Measurements from ENCODE around the gene MAP6.
"Not testable (repeated sequence)": the region's sequence is repeated elsewhere in the genome, so short reads cannot be mapped to it uniquely, and the experiment has no call there.

Gene MAP6

GRCh38 chr11:75598900-75599299, 69.9 kb downstream of the MAP6 start:
- DNase-seq (ENCODE audit: low read depth) = no peak
- no peak overlapping the region for H3K4me3 ChIP-seq (ENCODE audit: low read depth, low read length)

DNA sequence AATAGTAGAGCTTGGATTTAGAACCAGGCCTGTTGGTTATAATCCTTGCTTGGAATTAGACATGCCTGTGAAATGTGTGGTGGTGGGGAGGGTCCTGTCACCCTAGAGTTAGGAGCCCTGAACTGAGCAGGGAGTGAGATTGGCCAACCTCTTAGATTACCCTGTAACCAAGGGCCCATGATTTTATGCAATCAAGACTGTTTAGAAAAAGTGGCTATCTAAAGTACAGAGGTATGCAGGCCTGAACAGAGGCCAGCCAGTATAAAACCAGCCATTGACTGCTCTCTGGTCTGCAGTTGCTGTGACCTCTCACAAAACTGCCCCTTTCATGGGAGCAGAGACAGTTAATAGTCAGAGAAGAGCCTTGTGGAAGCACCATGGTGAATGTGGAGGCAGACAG, 70.6 kb downstream of the MAP6 start:
- no peak for DNase-seq (ENCODE audit: low read depth)
- no peak overlapping the region for H3K4me3 ChIP-seq (ENCODE audit: low read depth, low read length)

- DNase-seq (ENCODE audit: low read depth) = no peak
- H3K4me3 ChIP-seq (ENCODE audit: low read depth, low read length) = no peak overlapping the region
These were observed 71.2 kb downstream of the MAP6 start for GRCh38 chr11:75597636-75598035.

GRCh38 chr11:75596914-75597313, 71.9 kb downstream of the MAP6 start:
- H3K4me3 ChIP-seq (ENCODE audit: low read depth, low read length) = no peak overlapping the region

GRCh38 chr11:75595429-75595828, 73.4 kb downstream of the MAP6 start:
- DNase-seq (ENCODE audit: low read depth) = no peak
- H3K4me3 ChIP-seq (ENCODE audit: low read depth, low read length) = no peak overlapping the region

More at GRCh38 chr11:75596914-75597313, 71.9 kb downstream of the MAP6 start:
- no peak for DNase-seq (ENCODE audit: low read depth)

- H3K4me3 ChIP-seq (ENCODE audit: low read depth, low read length) = no peak overlapping the region
- DNase-seq (ENCODE audit: low read depth) = no peak
These were observed 74.6 kb downstream of the MAP6 start for GRCh38 chr11:75594211-75594610.

- no peak overlapping the region for H3K4me3 ChIP-seq (ENCODE audit: low read depth, low read length)
- DNase-seq (ENCODE audit: low read depth) = no peak
These were observed 75.4 kb downstream of the MAP6 start for GRCh38 chr11:75593286-75593915.

GRCh38 chr11:75592715-75593114, 76.1 kb downstream of the MAP6 start:
- DNase-seq (ENCODE audit: low read depth) = no peak
- H3K4me3 ChIP-seq (ENCODE audit: low read depth, low read length) = no peak overlapping the region

DNA sequence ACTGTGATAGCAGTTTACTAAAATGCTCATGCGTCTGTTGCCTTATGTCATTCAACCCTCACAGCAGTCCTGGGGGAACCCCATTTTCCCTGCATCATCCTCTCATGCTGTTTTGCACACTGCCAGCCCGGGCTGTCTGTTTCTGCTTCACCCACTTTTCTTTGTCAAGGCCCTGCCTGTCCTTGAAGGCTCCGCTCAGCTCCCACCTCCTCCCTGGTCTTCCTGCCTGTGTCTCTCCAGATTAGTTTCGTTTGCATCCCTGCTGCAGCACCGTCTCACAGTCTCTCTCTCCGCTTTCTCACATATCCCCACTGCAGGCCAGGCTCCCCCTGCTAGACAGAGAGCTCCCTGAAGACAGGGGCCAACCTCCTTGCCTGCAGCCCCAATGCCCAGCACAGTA, 76.9 kb downstream of the MAP6 start:
- no peak overlapping the region for H3K4me3 ChIP-seq (ENCODE audit: low read depth, low read length)
- no peak for DNase-seq (ENCODE audit: low read depth)

DNA sequence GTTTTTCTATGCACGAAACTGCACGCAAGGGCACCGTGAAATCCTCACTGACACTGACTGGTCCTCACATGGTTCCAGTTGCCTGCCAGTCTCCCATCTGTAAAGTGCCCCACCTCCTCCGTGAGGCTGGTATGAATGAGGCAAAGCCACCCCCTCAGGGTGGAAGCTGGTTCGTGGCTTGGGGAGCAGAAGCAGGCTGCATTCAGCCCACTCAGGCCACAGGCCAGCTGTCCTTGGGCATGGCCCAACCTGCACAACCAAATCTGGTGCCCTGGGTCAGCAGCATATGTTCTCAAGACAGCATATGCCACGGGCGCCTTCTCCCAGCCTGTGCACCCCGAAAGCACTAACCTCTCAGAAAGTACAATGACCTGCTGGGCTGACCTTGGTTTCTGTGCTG, 77.5 kb downstream of the MAP6 start:
- DNase-seq (ENCODE audit: low read depth) = no peak
- H3K4me3 ChIP-seq (ENCODE audit: low read depth, low read length) = no peak overlapping the region

- DNase-seq (ENCODE audit: low read depth) = no peak
- no peak overlapping the region for H3K4me3 ChIP-seq (ENCODE audit: low read depth, low read length)
These were observed 78.9 kb downstream of the MAP6 start for GRCh38 chr11:75589933-75590332.

DNA sequence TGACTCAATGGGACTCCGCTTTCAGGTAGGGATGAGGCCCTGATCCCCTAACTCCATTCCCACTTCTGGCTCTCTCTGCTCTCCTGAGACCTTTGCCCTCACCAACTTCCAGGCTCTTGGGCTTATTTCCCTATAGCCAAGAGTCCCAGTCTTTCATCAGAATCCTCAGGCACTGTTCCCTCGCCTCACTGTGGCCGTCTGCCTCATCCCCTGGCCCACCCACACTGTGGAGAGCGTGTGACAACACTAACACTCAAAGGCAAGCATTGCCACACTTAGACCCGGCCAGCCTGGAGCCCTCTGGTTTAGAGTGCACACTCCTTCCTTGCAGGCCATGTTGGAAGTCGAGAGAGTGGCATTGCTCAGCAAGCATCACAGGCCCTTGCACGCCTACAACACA, 79.8 kb downstream of the MAP6 start:
- H3K4me3 ChIP-seq (ENCODE audit: low read depth, low read length) = no peak overlapping the region
- DNase-seq (ENCODE audit: low read depth) = no peak

DNA sequence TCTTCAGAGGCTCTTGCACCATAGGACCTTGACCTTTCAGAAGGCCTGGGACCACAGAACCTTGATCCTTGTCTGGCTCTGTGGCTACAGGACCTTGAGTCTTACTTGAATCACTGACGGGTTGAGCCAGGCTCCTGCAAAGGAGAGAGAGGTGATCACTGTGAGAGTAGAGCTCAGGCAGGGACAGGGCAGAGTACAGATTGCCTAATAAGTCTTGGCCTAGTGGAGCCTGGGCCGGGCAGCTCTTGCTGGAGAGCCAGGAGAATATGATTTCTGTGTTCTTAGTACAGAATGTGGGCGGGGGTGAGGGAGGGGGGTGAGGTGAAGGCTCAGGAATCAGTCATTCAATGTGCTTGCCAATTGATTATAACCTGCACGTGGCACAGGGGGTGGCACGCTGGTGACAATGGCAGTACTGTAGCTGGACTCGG, 80.8 kb downstream of the MAP6 start:
- H3K4me3 ChIP-seq (ENCODE audit: low read depth, low read length) = no peak overlapping the region
- DNase-seq (ENCODE audit: low read depth) = no peak

GRCh38 chr11:75586395-75586794, 82.4 kb downstream of the MAP6 start:
- DNase-seq (ENCODE audit: low read depth) = no peak
- no peak overlapping the region for H3K4me3 ChIP-seq (ENCODE audit: low read depth, low read length)

DNA sequence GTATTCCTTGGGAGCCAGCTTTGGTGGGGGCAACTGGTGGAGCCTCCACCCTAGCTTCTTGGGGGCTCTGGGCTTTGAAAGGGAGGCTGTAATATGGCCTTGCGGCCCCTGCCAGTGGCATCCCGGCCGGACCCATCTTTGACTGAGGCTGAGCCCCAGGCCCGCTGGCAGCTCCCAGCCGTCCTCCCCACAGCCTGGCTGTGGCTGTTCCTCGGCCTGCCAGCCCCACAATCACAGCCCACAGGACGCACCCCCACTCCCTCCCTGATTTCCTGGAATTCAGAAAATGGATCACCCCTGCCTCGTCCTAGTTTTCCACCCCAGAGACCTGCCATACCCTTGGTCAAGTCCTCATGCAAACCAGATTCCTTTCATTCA, 83.6 kb downstream of the MAP6 start:
- no peak overlapping the region for H3K4me3 ChIP-seq (ENCODE audit: low read depth, low read length)
- DNase-seq (ENCODE audit: low read depth) = no peak

DNA sequence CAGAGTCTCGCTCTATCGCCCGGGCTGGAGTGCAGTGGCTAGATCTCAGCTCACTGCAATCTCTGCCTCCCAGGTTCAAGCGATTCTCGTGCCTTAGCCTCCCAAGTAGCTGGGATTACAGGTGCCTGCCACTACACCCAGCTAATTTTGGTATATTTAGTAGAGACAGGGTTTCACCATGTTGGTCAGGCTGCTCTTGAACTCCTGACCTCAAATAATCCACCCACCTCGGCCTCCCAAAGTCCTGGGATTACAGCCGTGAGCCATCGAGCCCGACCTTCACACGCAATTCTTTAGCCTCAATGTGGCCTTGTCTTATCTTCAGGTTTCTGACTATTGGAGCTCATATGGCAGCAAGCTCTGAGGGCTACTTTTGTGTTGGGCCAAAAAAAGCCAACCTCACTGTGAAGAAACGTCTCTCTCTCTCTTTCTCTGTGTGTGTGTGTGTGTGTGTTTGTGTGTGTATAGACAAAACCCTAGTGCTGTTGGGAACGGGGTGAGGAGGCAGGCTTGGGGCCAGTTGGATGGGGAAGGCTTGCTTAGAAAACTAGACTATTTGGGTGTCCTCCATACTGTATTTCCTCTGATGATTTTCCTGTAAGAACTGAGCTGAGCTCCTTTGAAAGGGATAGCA, 84.1 kb downstream of the MAP6 start:
- H3K4me3 ChIP-seq (ENCODE audit: low read depth, low read length); DNase-seq (ENCODE audit: low read depth): not testable (repeated sequence)

- peak overlapping the region; percentile 65 for H3K4me3 ChIP-seq (ENCODE audit: low read depth, low read length)
These were observed 84.8 kb downstream of the MAP6 start for GRCh38 chr11:75583718-75584658.

GRCh38 chr11:75582895-75583717, 85.7 kb downstream of the MAP6 start:
- H3K4me3 ChIP-seq (ENCODE audit: low read depth, low read length) = peak overlapping the region; percentile 65
- DNase-seq (ENCODE audit: low read depth) = no peak

More at GRCh38 chr11:75583718-75584658, 84.8 kb downstream of the MAP6 start:
- DNase-seq (ENCODE audit: low read depth) = no peak

- no peak for DNase-seq (ENCODE audit: low read depth)
- peak overlapping the region; percentile 65 for H3K4me3 ChIP-seq (ENCODE audit: low read depth, low read length)
These were observed 86.3 kb downstream of the MAP6 start for GRCh38 chr11:75582506-75582894.

- no peak overlapping the region for H3K4me3 ChIP-seq (ENCODE audit: low read depth, low read length)
- DNase-seq (ENCODE audit: low read depth) = no peak
These were observed 89.0 kb downstream of the MAP6 start for GRCh38 chr11:75579841-75580240.
